ENCODE results near the gene NRCAM.

GRCh38 chr7:108380517-108380916 lies 75.7 kb downstream of the NRCAM start:
- TF ChIP-seq NFATC3 (CRISPR knock-in tag; IDR thresholded peaks at IDR 0.05) (no peak), FOSL1 (CRISPR knock-in tag; IDR thresholded peaks at IDR 0.05; ENCODE audit: borderline replicate concordance) (no peak), IRF1 (CRISPR knock-in tag; IDR thresholded peaks at IDR 0.05; ENCODE audit: low read depth) (no peak), NFYB (CRISPR knock-in tag; IDR thresholded peaks at IDR 0.05) (no peak), ZNF383 (CRISPR knock-in tag; IDR thresholded peaks at IDR 0.05; ENCODE audit: borderline replicate concordance) (no peak), ISX (CRISPR knock-in tag; conservative IDR thresholded peaks at IDR 0.05) (no peak), DPF2 (CRISPR knock-in tag; IDR thresholded peaks at IDR 0.05; ENCODE audit: borderline replicate concordance, low read depth) (no peak), SMC3 (IDR thresholded peaks at IDR 0.05; ENCODE audit: low read length) (no peak)
- TF ChIP-seq, protein P1, sequence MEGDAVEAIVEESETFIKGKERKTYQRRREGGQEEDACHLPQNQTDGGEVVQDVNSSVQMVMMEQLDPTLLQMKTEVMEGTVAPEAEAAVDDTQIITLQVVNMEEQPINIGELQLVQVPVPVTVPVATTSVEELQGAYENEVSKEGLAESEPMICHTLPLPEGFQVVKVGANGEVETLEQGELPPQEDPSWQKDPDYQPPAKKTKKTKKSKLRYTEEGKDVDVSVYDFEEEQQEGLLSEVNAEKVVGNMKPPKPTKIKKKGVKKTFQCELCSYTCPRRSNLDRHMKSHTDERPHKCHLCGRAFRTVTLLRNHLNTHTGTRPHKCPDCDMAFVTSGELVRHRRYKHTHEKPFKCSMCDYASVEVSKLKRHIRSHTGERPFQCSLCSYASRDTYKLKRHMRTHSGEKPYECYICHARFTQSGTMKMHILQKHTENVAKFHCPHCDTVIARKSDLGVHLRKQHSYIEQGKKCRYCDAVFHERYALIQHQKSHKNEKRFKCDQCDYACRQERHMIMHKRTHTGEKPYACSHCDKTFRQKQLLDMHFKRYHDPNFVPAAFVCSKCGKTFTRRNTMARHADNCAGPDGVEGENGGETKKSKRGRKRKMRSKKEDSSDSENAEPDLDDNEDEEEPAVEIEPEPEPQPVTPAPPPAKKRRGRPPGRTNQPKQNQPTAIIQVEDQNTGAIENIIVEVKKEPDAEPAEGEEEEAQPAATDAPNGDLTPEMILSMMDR (CRISPR knock-in tag; IDR thresholded peaks at IDR 0.05), result no peak

All from HepG2 (cell line).